HG03469 (cell line): ENCODE results near the gene PARVA.

Experiments
- ATAC-seq: cut with Tn5 transposase; IDR thresholded peaks from one replicate; pipeline ENCODE4 v1.9.1; 2021; ENCODE audit warnings: mild to moderate bottlenecking, moderate library complexity, moderate number of reproducible peaks; ENCODE audit not compliant: unreplicated experiment

Gene PARVA

GRCh38 chr11:12376259-12377081 is 901 bp upstream of the PARVA start:
- no peak for ATAC-seq

GRCh38 chr11:12377824-12378593 is 638 bp downstream of the PARVA start:
- ATAC-seq: no peak

GRCh38 chr11:12380565-12381325 is 3.4 kb downstream of the PARVA start:
- ATAC-seq: no peak

- no peak for ATAC-seq
Measured at GRCh38 chr11:12381875-12382274, 4.5 kb downstream of the PARVA start.

DNA sequence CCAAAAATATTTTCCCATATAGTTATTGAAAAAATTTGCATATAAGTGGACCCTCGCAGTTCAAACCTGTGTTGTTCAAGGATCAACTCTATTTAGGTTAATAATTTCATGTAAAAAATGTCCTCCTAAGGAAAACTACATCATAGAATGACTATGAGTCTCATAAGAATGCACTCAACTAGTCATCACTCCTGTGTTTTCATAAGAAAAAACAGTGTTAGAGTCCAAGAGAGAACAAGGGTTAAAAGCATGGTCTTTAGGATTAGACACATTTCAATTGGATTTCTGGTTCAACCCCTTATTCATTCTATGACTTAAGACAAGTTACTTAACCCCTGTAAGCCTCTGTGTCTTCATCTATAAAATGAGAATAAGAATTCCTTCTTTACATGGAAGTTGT is 5.1 kb downstream of the PARVA start:
- no peak for ATAC-seq

- no peak for ATAC-seq
Measured at GRCh38 chr11:12386309-12386708, 8.9 kb downstream of the PARVA start.

GRCh38 chr11:12386745-12387144 is 9.4 kb downstream of the PARVA start:
- ATAC-seq: no peak

DNA sequence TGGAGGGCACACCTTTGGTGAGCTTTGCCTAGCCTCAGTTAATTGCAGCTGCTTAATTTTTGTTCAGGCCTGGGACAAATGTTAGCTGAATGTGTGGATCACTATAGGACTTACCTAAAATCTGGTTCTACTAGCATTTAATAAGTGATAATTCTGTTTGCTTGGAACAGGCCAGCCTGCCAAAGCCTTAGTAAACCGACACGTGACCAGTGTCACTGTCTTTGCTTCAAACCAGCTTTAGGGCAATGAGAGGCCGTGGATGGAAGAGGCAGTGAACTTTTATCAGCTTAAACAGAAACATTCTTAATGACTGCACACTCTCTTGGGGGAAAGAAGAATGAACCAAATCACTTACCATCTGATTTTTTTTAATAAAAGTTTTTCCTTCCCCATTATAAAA is 10.8 kb downstream of the PARVA start:
- no peak for ATAC-seq

- no peak for ATAC-seq
Measured at GRCh38 chr11:12388939-12389670, 11.7 kb downstream of the PARVA start.

DNA sequence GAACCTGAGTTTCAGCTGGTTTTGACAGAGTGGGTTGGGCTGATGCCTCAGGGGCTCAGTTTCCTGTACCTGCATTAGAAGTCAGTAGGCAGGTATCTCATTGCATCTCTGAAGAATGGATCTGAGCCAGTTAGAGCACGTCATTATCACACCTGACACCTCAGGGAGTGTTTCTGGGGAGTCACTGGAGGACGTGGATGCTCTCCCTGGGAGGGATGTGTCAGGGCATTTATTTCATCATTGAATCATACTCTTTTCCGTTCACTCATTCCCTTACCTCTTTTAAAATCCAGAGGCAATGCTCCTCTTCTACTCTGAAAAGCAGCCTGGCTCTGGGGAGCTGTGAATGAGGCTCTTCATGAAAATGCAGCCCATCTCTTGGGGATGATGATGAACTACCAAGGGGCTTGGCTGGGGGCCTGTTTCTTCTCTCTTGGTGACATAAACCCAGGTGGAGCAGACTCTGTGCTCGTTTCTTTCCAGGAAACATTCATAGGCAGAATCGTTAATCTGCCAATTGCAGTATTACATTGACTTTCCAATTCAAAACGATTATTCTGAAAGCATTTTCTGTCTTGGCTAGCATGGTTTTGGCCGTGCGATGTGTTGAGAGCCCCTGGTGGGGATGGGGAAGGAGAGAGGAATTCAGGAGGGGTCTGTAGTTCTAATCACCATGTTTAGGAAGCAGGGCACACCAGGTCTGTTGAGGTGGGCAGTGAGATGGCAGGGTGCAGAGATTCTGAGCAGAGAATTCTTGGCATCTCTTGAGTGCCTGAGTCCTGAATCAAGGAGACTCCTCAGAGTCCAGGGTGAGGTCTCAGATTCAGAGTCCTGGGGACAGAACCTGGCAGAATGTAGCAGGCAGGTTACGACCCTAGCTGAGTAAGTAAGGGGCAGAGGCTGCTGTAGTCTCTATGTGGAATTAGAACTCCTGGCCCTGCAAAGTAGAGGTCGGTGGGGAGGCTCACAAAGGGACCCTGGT is 12.6 kb downstream of the PARVA start:
- ATAC-seq: no peak

GRCh38 chr11:12390687-12391110 is 13.3 kb downstream of the PARVA start:
- ATAC-seq: no peak

- ATAC-seq: no peak
Measured at GRCh38 chr11:12392672-12393071, 15.3 kb downstream of the PARVA start.

GRCh38 chr11:12393691-12394090 is 16.3 kb downstream of the PARVA start:
- ATAC-seq: no peak

DNA sequence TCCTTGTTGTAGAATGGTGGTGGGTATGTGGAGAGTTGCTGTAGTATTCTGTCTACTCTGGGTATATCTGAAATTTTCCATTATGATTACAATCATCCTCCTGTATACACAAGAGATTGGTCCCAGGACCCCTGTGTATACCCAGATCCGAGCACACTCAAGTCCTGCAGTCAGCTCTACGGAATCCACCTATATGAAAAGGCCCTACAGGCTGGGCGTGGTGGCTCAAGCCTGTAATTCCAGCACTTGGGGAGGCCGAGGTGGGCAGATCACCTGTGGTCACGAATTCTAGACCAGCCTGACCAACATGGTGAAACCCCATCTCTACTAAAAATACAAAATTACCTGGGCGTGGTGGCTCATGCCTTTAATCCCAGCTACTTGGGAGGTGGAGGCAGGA is 17.2 kb downstream of the PARVA start:
- no peak for ATAC-seq

GRCh38 chr11:12395333-12395732 is 18.0 kb downstream of the PARVA start:
- no peak for ATAC-seq

- no peak for ATAC-seq
Measured at GRCh38 chr11:12397931-12398334, 20.6 kb downstream of the PARVA start.

GRCh38 chr11:12399355-12399754 is 22.0 kb downstream of the PARVA start:
- ATAC-seq: no peak

DNA sequence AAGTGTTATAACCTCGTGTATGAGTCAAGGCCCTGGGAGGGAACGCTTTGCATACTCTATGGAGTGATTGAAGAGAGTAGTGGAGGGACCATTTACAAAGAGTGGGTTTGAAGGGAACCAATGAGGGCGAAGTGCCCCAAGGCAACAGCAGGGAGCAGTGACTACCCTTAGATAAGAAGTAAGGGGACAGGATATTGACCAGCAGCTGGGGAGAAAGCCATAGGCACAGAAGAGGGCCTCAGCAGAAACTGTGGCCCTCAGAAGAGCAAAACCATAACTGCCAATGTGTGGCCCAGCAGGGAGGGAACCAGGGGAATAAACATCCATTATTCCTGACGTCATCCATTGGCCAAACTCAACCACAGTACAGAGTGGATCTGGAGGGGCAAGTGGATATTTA is 24.7 kb downstream of the PARVA start:
- no peak for ATAC-seq

DNA sequence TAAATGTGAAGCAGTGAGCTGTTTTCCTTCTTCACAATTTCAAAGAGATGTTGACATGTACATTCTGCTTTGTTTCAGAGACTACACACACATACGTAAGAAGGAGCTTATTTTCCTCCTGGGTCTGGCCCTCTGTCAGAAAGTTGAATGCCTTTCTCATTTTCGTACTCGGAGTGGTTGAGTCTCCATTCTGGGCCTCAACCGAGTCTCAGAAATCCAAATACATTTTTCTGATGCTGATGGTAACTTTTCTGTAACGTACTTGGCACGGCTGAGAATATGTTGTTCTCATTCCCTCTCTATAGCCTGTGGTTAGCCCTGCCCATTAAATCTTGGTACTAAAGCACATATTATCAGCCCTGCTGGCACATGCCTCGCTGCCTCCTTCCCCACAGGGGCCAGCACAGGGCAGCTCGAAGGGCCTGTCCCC is 25.3 kb downstream of the PARVA start:
- ATAC-seq: no peak
